ENCODE measurements around the gene PRR29.
"Not testable (repeated sequence)": the region's sequence is repeated elsewhere in the genome, so short reads cannot be mapped to it uniquely, and the experiment has no call there.

DNA sequence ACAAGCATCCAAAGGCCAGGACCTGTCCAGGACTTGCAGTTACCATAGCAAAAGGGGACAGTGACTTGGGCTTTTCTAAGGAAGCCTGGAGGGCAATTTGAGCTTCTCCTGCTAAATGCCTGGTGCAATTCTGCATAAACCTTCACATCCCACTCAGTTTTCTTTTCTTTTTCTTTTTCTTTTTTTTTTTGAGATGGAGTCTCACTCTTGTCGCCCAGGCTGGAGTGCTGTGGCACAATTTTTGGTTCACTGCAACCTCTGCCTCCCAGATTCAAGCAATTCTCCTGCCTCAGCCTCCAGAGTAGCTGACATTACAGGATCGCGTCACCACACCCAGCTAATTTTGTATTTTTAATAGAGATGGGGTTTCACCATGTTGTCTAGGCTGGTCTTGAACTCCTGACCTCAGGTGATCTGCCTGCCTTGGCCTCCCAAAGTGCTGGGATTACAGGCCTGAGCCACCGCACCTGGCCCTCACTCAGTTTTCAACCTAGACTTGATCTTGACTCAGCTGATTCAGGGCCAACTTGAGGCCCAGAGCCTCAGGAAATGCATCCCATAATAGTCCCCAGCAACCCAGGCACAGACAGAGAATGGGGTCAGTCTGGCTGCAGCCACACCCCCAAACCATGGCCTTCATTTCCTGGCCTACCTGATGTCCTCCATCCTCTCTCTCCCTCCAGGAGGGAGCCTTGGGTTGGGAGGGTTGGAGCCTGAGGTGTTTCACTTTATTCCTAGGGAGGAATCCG is 9.1 kb downstream of the PRR29 start:
- TF ChIP-seq, protein P1, sequence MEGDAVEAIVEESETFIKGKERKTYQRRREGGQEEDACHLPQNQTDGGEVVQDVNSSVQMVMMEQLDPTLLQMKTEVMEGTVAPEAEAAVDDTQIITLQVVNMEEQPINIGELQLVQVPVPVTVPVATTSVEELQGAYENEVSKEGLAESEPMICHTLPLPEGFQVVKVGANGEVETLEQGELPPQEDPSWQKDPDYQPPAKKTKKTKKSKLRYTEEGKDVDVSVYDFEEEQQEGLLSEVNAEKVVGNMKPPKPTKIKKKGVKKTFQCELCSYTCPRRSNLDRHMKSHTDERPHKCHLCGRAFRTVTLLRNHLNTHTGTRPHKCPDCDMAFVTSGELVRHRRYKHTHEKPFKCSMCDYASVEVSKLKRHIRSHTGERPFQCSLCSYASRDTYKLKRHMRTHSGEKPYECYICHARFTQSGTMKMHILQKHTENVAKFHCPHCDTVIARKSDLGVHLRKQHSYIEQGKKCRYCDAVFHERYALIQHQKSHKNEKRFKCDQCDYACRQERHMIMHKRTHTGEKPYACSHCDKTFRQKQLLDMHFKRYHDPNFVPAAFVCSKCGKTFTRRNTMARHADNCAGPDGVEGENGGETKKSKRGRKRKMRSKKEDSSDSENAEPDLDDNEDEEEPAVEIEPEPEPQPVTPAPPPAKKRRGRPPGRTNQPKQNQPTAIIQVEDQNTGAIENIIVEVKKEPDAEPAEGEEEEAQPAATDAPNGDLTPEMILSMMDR (IDR thresholded peaks at IDR 0.05): not testable (repeated sequence)
- not testable (repeated sequence) for TF ChIP-seq POLR2A (IDR thresholded peaks at IDR 0.05)

Measured in esophagus squamous epithelium (tissue), 4 donors.